ENCODE measurements around the gene TSSK2.

Gene TSSK2

DNA sequence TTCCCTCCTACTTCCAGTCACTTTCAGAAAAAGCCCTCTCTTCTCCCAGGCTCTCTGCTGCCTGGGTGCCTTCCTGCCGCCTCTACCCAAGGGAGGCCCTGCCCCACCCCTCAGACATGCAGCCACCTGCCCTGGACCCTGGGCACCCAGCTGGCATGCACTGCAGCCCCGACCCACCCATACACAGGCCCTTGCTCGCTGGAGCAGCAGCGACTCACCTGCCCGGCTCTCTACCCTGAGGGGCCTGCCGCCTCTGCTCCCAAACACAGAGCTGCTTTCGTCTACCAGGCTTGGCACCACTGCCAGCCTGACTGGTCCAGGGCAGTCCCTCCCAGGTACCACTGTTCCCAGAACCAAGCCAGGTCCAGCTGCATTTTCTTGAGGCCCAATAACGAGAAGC lies 1.2 kb upstream of the TSSK2 start:
- TF ChIP-seq, protein P1, sequence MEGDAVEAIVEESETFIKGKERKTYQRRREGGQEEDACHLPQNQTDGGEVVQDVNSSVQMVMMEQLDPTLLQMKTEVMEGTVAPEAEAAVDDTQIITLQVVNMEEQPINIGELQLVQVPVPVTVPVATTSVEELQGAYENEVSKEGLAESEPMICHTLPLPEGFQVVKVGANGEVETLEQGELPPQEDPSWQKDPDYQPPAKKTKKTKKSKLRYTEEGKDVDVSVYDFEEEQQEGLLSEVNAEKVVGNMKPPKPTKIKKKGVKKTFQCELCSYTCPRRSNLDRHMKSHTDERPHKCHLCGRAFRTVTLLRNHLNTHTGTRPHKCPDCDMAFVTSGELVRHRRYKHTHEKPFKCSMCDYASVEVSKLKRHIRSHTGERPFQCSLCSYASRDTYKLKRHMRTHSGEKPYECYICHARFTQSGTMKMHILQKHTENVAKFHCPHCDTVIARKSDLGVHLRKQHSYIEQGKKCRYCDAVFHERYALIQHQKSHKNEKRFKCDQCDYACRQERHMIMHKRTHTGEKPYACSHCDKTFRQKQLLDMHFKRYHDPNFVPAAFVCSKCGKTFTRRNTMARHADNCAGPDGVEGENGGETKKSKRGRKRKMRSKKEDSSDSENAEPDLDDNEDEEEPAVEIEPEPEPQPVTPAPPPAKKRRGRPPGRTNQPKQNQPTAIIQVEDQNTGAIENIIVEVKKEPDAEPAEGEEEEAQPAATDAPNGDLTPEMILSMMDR (IDR thresholded peaks at IDR 0.05; ENCODE audit: low read depth, low read length) = no peak
- no peaks in the 10 kb centered on the region for H3K27me3 ChIP-seq
- no peaks in the 10 kb centered on the region for H3K4me1 ChIP-seq
- no peaks in the 10 kb centered on the region for H3K9me3 ChIP-seq
- H3K36me3 ChIP-seq = peaks cover 17% of the 10 kb centered on the region
- no peak for DNase-seq
- H3K4me3 ChIP-seq (ENCODE audit: low read depth, low read length) = no peak overlapping the region

DNA sequence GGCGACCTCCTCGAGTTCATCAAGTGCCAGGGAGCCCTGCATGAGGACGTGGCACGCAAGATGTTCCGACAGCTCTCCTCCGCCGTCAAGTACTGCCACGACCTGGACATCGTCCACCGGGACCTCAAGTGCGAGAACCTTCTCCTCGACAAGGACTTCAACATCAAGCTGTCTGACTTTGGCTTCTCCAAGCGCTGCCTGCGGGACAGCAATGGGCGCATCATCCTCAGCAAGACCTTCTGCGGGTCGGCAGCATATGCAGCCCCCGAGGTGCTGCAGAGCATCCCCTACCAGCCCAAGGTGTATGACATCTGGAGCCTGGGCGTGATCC lies 542 bp downstream of the TSSK2 start:
- no peaks in the 10 kb centered on the region for H3K4me1 ChIP-seq
- DNase-seq = no peak
- no peaks in the 10 kb centered on the region for H3K27me3 ChIP-seq
- no peak overlapping the region for H3K4me3 ChIP-seq (ENCODE audit: low read depth, low read length)
- TF ChIP-seq, protein P1 (IDR thresholded peaks at IDR 0.05; ENCODE audit: low read depth, low read length) = no peak
- H3K36me3 ChIP-seq = peaks cover 25% of the 10 kb centered on the region
- H3K9me3 ChIP-seq = no peaks in the 10 kb centered on the region

DNA sequence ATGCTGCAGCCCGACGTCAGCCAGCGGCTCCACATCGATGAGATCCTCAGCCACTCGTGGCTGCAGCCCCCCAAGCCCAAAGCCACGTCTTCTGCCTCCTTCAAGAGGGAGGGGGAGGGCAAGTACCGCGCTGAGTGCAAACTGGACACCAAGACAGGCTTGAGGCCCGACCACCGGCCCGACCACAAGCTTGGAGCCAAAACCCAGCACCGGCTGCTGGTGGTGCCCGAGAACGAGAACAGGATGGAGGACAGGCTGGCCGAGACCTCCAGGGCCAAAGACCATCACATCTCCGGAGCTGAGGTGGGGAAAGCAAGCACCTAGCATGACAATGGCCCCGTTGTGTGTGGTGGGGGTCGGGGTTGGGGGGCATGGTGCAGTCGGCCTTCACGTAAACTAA lies 1.0 kb downstream of the TSSK2 start:
- H3K36me3 ChIP-seq = peaks cover 29% of the 10 kb centered on the region
- H3K9me3 ChIP-seq = no peaks in the 10 kb centered on the region
- no peak overlapping the region for H3K4me3 ChIP-seq (ENCODE audit: low read depth, low read length)
- no peak for DNase-seq
- no peaks in the 10 kb centered on the region for H3K4me1 ChIP-seq
- H3K27me3 ChIP-seq = no peaks in the 10 kb centered on the region
- TF ChIP-seq, protein P1 (IDR thresholded peaks at IDR 0.05; ENCODE audit: low read depth, low read length) = no peak

DNA sequence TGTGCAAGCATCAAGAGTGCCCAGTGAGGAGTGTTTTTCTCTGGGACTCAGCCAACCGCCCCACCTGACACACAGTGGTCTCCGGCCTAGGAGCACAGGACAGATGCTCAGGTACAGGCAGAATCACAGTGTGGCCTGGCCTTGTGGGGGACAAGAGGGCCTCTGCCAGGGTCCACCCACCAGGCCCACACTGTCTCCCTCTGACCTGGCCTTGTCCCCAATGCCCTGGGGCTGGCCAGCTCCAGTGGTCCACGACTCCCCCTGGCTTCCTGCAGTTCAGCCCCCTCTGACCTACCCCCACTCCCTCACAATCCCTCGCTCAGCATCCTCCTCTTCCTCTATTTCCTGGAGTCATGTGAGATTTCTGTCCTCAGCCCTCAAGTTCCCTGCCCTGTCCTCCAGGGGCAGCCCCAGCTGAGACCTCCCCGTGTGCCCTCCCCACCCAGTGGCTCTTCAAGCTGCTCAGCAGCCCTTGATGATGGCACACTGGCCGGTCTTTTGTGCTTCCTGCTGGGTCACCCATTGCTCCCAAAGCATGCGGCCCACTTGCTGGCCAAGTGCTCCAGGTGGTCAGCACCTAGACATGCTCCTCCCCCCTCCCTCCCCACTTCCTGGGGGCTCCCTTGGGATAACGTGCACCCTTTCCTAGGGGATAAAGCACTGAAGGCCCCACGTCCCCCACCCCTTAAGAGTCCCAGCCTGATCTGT lies 1.7 kb downstream of the TSSK2 start:
- TF ChIP-seq, protein P1 (IDR thresholded peaks at IDR 0.05; ENCODE audit: low read depth, low read length) = no peak
- Histone ChIP-seq H3K4me3 (ENCODE audit: low read depth, low read length) (no peak overlapping the region), H3K4me1 (no peaks in the 10 kb centered on the region), H3K9me3 (no peaks in the 10 kb centered on the region), H3K36me3 (peaks cover 35% of the 10 kb centered on the region), H3K27me3 (no peaks in the 10 kb centered on the region)
- DNase-seq = no peak

DNA sequence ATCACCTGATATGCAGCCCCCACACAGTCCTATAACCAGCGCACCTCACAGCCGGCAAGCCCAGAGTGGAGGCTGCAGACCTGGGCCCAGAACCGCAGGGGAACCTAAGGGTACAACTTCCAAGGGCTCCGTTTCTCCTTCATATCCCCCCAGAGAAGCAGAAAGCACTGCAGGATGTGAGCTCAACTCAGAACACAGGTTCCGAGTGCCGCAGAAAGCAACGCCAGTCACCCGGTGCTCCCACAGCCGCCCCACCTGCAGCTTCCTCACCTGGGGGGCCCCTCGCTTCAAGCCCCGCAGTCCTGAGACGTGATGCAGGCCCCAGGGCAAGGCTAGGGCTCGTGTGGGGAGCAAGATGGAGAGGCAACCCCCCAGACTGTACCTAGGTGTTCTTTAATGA lies 2.5 kb downstream of the TSSK2 start:
- TF ChIP-seq, protein P1 (IDR thresholded peaks at IDR 0.05; ENCODE audit: low read depth, low read length) = no peak
- no peak overlapping the region for H3K4me3 ChIP-seq (ENCODE audit: low read depth, low read length)
- no peaks in the 10 kb centered on the region for H3K9me3 ChIP-seq
- no peaks in the 10 kb centered on the region for H3K4me1 ChIP-seq
- no peaks in the 10 kb centered on the region for H3K27me3 ChIP-seq
- H3K36me3 ChIP-seq = peaks cover 42% of the 10 kb centered on the region
- DNase-seq = no peak

DNA sequence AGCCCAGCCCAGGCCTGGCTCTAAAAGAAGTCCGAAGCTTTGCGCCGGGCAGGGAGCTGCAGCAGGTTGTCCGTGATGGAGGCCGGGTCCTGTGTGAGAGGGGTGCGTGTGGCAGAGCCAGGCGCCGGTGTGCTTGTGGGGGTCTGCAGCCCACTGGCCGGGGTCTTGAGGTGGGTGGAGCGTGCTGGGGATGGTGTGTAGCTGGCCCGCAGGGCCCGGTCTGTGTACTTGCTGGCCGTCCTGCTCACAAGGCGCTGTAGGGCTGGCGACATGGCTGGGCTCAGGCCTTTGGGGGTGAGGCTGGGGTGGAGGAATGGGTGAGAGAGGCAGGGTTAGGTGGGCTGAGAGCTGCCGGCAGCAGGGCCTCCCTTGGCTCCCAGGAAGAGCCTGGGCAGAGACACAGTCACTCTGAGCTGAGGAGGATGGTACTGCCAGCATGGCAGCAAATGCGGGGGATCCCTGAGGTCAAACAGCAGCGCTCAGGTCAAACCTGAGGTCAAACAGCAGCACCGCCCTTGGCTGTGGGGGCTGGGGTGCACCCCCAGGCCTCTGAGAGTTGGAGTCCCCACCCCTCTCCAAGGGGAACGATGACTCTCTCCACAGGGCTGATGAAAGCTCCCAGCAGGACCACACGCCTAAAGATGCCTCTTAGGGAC lies 3.2 kb downstream of the TSSK2 start:
- DNase-seq = no peak
- no peaks in the 10 kb centered on the region for H3K4me1 ChIP-seq
- TF ChIP-seq, protein P1 (IDR thresholded peaks at IDR 0.05; ENCODE audit: low read depth, low read length) = no peak
- no peaks in the 10 kb centered on the region for H3K27me3 ChIP-seq
- H3K4me3 ChIP-seq (ENCODE audit: low read depth, low read length) = no peak overlapping the region
- H3K36me3 ChIP-seq = peaks cover 50% of the 10 kb centered on the region
- H3K9me3 ChIP-seq = no peaks in the 10 kb centered on the region

All from BE2C (cell line).